GM19025 (cell line): Measurements from ENCODE around the gene EFHC2.
"Not testable (repeated sequence)": the region's sequence is repeated elsewhere in the genome, so short reads cannot be mapped to it uniquely, and the experiment has no call there.

Source experiments
- ATAC-seq: cut with Tn5 transposase; IDR thresholded peaks from one replicate; pipeline ENCODE4 v1.9.1; 2021; ENCODE audit warnings: mild to moderate bottlenecking, low read depth, moderate library complexity; ENCODE audit not compliant: unreplicated experiment

The EFHC2 gene

GRCh38 chrX:44239036-44239435, 104.4 kb downstream of the EFHC2 start:
- ATAC-seq = no peak

- ATAC-seq = no peak
These were observed 107.9 kb downstream of the EFHC2 start for GRCh38 chrX:44235534-44235933.

- no peak for ATAC-seq
These were observed 108.9 kb downstream of the EFHC2 start for GRCh38 chrX:44234541-44234940.

- no peak for ATAC-seq
These were observed 109.4 kb downstream of the EFHC2 start for GRCh38 chrX:44234116-44234515.

- ATAC-seq = no peak
These were observed 111.4 kb downstream of the EFHC2 start for GRCh38 chrX:44232081-44232480.

- ATAC-seq = no peak
These were observed 114.9 kb downstream of the EFHC2 start for GRCh38 chrX:44228621-44229020.

- ATAC-seq = no peak
These were observed 115.5 kb downstream of the EFHC2 start for GRCh38 chrX:44227991-44228390.

- no peak for ATAC-seq
These were observed 117.8 kb downstream of the EFHC2 start for GRCh38 chrX:44225667-44226066.

GRCh38 chrX:44224760-44225159, 118.7 kb downstream of the EFHC2 start:
- ATAC-seq = no peak

- ATAC-seq = no peak
These were observed 120.3 kb downstream of the EFHC2 start for GRCh38 chrX:44223150-44223549.

- ATAC-seq = no peak
These were observed 125.0 kb downstream of the EFHC2 start for GRCh38 chrX:44218465-44218864.

GRCh38 chrX:44216171-44216570, 127.3 kb downstream of the EFHC2 start:
- no peak for ATAC-seq

- ATAC-seq = no peak
These were observed 139.7 kb downstream of the EFHC2 start for GRCh38 chrX:44203791-44204190.

- ATAC-seq = no peak
These were observed 140.9 kb downstream of the EFHC2 start for GRCh38 chrX:44202596-44202995.

GRCh38 chrX:44189116-44189515, 154.4 kb downstream of the EFHC2 start:
- ATAC-seq = no peak

- not testable (repeated sequence) for ATAC-seq
These were observed 155.6 kb downstream of the EFHC2 start for GRCh38 chrX:44187915-44188314.

GRCh38 chrX:44183329-44183728, 160.1 kb downstream of the EFHC2 start:
- no peak for ATAC-seq

GRCh38 chrX:44178274-44179053, 165.0 kb downstream of the EFHC2 start:
- no peak for ATAC-seq

- ATAC-seq = no peak
These were observed 168.0 kb downstream of the EFHC2 start for GRCh38 chrX:44175455-44175854.

- no peak for ATAC-seq
These were observed 169.4 kb downstream of the EFHC2 start for GRCh38 chrX:44174061-44174460.

GRCh38 chrX:44173219-44173618, 170.3 kb downstream of the EFHC2 start:
- no peak for ATAC-seq

GRCh38 chrX:44167116-44167515, 176.4 kb downstream of the EFHC2 start:
- ATAC-seq = no peak
